ENCODE results near the gene WDFY3.

WDFY3 gene

GRCh38 chr4:84634961-84635360 is 331.5 kb downstream of the WDFY3 start:
- no peak for DNase-seq (ENCODE audit: low read depth in 3 of 3, low spot score in 1 of 3)

GRCh38 chr4:84632092-84632491 is 334.4 kb downstream of the WDFY3 start:
- no peak for DNase-seq (ENCODE audit: low read depth in 3 of 3, low spot score in 1 of 3)

GRCh38 chr4:84631573-84631972 is 334.9 kb downstream of the WDFY3 start:
- no peak for DNase-seq (ENCODE audit: low read depth in 3 of 3, low spot score in 1 of 3)

GRCh38 chr4:84626673-84627072 is 339.8 kb downstream of the WDFY3 start:
- no peak for DNase-seq (ENCODE audit: low read depth in 3 of 3, low spot score in 1 of 3)

- no peak for DNase-seq (ENCODE audit: low read depth in 3 of 3, low spot score in 1 of 3)
Measured at GRCh38 chr4:84623661-84624060, 342.8 kb downstream of the WDFY3 start.

- DNase-seq (ENCODE audit: low read depth in 3 of 3, low spot score in 1 of 3) = no peak
Measured at GRCh38 chr4:84622959-84623358, 343.5 kb downstream of the WDFY3 start.

Measured in stimulated activated CD4-positive, alpha-beta T cell treated with anti-CD3 and anti-CD28 coated beads, TNF-alpha, amount 100 ng/mL, for 1 hour (primary cell).